ENCODE measurements around the gene PPFIBP1. TPM values are rescaled to one million over a fixed set of nuclear protein-coding genes. Genes with fewer than 3 reads are reported as not detected.
"Not testable (repeated sequence)": the region's sequence is repeated elsewhere in the genome, so short reads cannot be mapped to it uniquely, and the experiment has no call there.

PPFIBP1 gene
- total RNA-seq, 2 donors from 2014 or later = 98.5 to 213 TPM

- H3K36me3 ChIP-seq (ENCODE audit: control insufficient read depth, insufficient read depth, low read length) = peaks cover 29% of the 10 kb centered on the region
- Mint-ChIP-seq H3K27ac (no peak overlapping the region), H3K4me1 (peaks cover 18% of the 10 kb centered on the region), H3K9me3 (no peaks in the 10 kb centered on the region), H3K27me3 (ENCODE audit: insufficient read depth) (no peaks in the 10 kb centered on the region), H3K36me3 (ENCODE audit: low read depth) (peaks cover 30% of the 10 kb centered on the region), H3K4me3 (no peak overlapping the region)
- no peak overlapping the region for H3K4me3 ChIP-seq (ENCODE audit: low read length)
- DNase-seq = no peak
- no peaks in the 10 kb centered on the region for H3K27me3 ChIP-seq (ENCODE audit: control insufficient read depth, insufficient read depth, low read length, poor library complexity, severe bottlenecking)
- no CpG with 5 or more reads among the region's 1 CpG for WGBS, 2 experiments (ENCODE audit: insufficient coverage in 1 of 2, insufficient read length in 1 of 2)
- H3K4me1 ChIP-seq (ENCODE audit: control insufficient read depth, insufficient read depth, low read length) = peaks cover 2% of the 10 kb centered on the region
- H3K9ac ChIP-seq (ENCODE audit: extremely low read depth, low read length, poor library complexity, severe bottlenecking) = no peak overlapping the region
- H3K9me3 ChIP-seq (ENCODE audit: control insufficient read depth, low read length) = no peaks in the 10 kb centered on the region
- no peak overlapping the region for H3K27ac ChIP-seq (ENCODE audit: low read depth, low read length)
- TF ChIP-seq CTCF (conservative IDR thresholded peaks at IDR 0.05) = no peak
These were observed 113.5 kb downstream of the PPFIBP1 start for GRCh38 chr12:27637524-27637923.

- H3K27ac Mint-ChIP-seq = no peak overlapping the region
These were observed 115.3 kb downstream of the PPFIBP1 start for GRCh38 chr12:27639265-27639664.

GRCh38 chr12:27640566-27641200, 116.7 kb downstream of the PPFIBP1 start:
- Mint-ChIP-seq H3K36me3 (ENCODE audit: low read depth) (peaks cover 24% of the 10 kb centered on the region), H3K4me1 (peaks cover 33% of the 10 kb centered on the region)
- WGBS, 2 experiments (ENCODE audit: insufficient coverage in 1 of 2, insufficient read length in 1 of 2) = 94 to 100% methylated on average over 2 to 6 of the region's 7 CpGs
- not testable (repeated sequence) for H3K27ac Mint-ChIP-seq; H3K9me3 ChIP-seq (ENCODE audit: control insufficient read depth, low read length); H3K9ac ChIP-seq (ENCODE audit: extremely low read depth, low read length, poor library complexity, severe bottlenecking); H3K4me3 Mint-ChIP-seq; H3K4me3 ChIP-seq (ENCODE audit: low read length); H3K4me1 ChIP-seq (ENCODE audit: control insufficient read depth, insufficient read depth, low read length); H3K9me3 Mint-ChIP-seq; H3K27ac ChIP-seq (ENCODE audit: low read depth, low read length); DNase-seq; H3K27me3 ChIP-seq (ENCODE audit: control insufficient read depth, insufficient read depth, low read length, poor library complexity, severe bottlenecking); H3K27me3 Mint-ChIP-seq (ENCODE audit: insufficient read depth)
- H3K36me3 ChIP-seq (ENCODE audit: control insufficient read depth, insufficient read depth, low read length) = peaks cover 15% of the 10 kb centered on the region

More at GRCh38 chr12:27639265-27639664, 115.3 kb downstream of the PPFIBP1 start:
- H3K36me3 Mint-ChIP-seq (ENCODE audit: low read depth) = peaks cover 29% of the 10 kb centered on the region
- H3K36me3 ChIP-seq (ENCODE audit: control insufficient read depth, insufficient read depth, low read length) = peaks cover 26% of the 10 kb centered on the region
- H3K9me3 ChIP-seq (ENCODE audit: control insufficient read depth, low read length) = no peaks in the 10 kb centered on the region
- H3K9me3 Mint-ChIP-seq = no peaks in the 10 kb centered on the region
- no peak overlapping the region for H3K4me3 ChIP-seq (ENCODE audit: low read length)
- no peak overlapping the region for H3K4me3 Mint-ChIP-seq
- H3K4me1 Mint-ChIP-seq = peaks cover 21% of the 10 kb centered on the region
- no peak for DNase-seq
- TF ChIP-seq CTCF (conservative IDR thresholded peaks at IDR 0.05) = no peak
- no peaks in the 10 kb centered on the region for H3K27me3 ChIP-seq (ENCODE audit: control insufficient read depth, insufficient read depth, low read length, poor library complexity, severe bottlenecking)
- 78% methylated on average over 1 of the region's 3 CpGs; no CpG with 5 or more reads in 1 of the 2 experiments for WGBS, 2 experiments (ENCODE audit: insufficient coverage in 1 of 2, insufficient read length in 1 of 2)
- H3K27me3 Mint-ChIP-seq (ENCODE audit: insufficient read depth) = no peaks in the 10 kb centered on the region
- peaks cover 2% of the 10 kb centered on the region for H3K4me1 ChIP-seq (ENCODE audit: control insufficient read depth, insufficient read depth, low read length)
- no peak overlapping the region for H3K9ac ChIP-seq (ENCODE audit: extremely low read depth, low read length, poor library complexity, severe bottlenecking)
- H3K27ac ChIP-seq (ENCODE audit: low read depth, low read length) = no peak overlapping the region

- not testable (repeated sequence) for H3K9ac ChIP-seq (ENCODE audit: extremely low read depth, low read length, poor library complexity, severe bottlenecking); H3K27me3 Mint-ChIP-seq (ENCODE audit: insufficient read depth); DNase-seq; H3K4me1 ChIP-seq (ENCODE audit: control insufficient read depth, insufficient read depth, low read length); H3K4me3 Mint-ChIP-seq; H3K9me3 Mint-ChIP-seq; H3K27me3 ChIP-seq (ENCODE audit: control insufficient read depth, insufficient read depth, low read length, poor library complexity, severe bottlenecking); H3K27ac Mint-ChIP-seq; H3K9me3 ChIP-seq (ENCODE audit: control insufficient read depth, low read length); H3K4me3 ChIP-seq (ENCODE audit: low read length); H3K27ac ChIP-seq (ENCODE audit: low read depth, low read length)
- peaks cover 36% of the 10 kb centered on the region for H3K4me1 Mint-ChIP-seq
- WGBS, 2 experiments (ENCODE audit: insufficient coverage in 1 of 2, insufficient read length in 1 of 2) = 95 to 100% methylated on average over 3 to 4 of the region's 4 CpGs
- peaks cover 14% of the 10 kb centered on the region for H3K36me3 ChIP-seq (ENCODE audit: control insufficient read depth, insufficient read depth, low read length)
- H3K36me3 Mint-ChIP-seq (ENCODE audit: low read depth) = peaks cover 39% of the 10 kb centered on the region
These were observed 118.4 kb downstream of the PPFIBP1 start for GRCh38 chr12:27642361-27642760.

- H3K36me3 ChIP-seq (ENCODE audit: control insufficient read depth, insufficient read depth, low read length) = peaks cover 18% of the 10 kb centered on the region
- H3K27ac Mint-ChIP-seq; H3K4me1 ChIP-seq (ENCODE audit: control insufficient read depth, insufficient read depth, low read length); DNase-seq; H3K9me3 ChIP-seq (ENCODE audit: control insufficient read depth, low read length); H3K27me3 Mint-ChIP-seq (ENCODE audit: insufficient read depth); H3K4me3 Mint-ChIP-seq; H3K4me3 ChIP-seq (ENCODE audit: low read length); H3K27me3 ChIP-seq (ENCODE audit: control insufficient read depth, insufficient read depth, low read length, poor library complexity, severe bottlenecking); H3K27ac ChIP-seq (ENCODE audit: low read depth, low read length); H3K9ac ChIP-seq (ENCODE audit: extremely low read depth, low read length, poor library complexity, severe bottlenecking); H3K9me3 Mint-ChIP-seq: not testable (repeated sequence)
- H3K4me1 Mint-ChIP-seq = peaks cover 36% of the 10 kb centered on the region
- WGBS, 2 experiments (ENCODE audit: insufficient coverage in 1 of 2, insufficient read length in 1 of 2) = 100% methylated on average over 3 of the region's 7 CpGs; no CpG with 5 or more reads in 1 of the 2 experiments
- H3K36me3 Mint-ChIP-seq (ENCODE audit: low read depth) = peaks cover 43% of the 10 kb centered on the region
These were observed 118.9 kb downstream of the PPFIBP1 start for GRCh38 chr12:27642892-27643291.
